Amniotic epithelial cell (primary cell): ENCODE results near the gene ACP5.

Source experiments
- DNase-seq: peaks from one replicate; pipeline ENCODE4 v3.0.0-alpha.2; 2010; ENCODE audit warnings: low read depth

Gene ACP5

GRCh38 chr19:11547929-11548700, 29.3 kb downstream of the ACP5 start:
- DNase-seq = no peak

GRCh38 chr19:11541238-11541637, 36.2 kb downstream of the ACP5 start:
- DNase-seq = no peak

- DNase-seq = no peak
Observed at GRCh38 chr19:11540645-11541044, 36.8 kb downstream of the ACP5 start.

- no peak for DNase-seq
Observed at GRCh38 chr19:11539495-11540365, 37.7 kb downstream of the ACP5 start.

GRCh38 chr19:11538232-11539036, 39.0 kb downstream of the ACP5 start, which contains the start of gene CNN1:
Gene CNN1, plus strand, starts transcription at chr19:11538851. Its CDS starts 77 bp downstream, at chr19:11538928.
- peak; percentile 67 for DNase-seq

- DNase-seq = peak; percentile 74
Observed at GRCh38 chr19:11535792-11536595, 41.5 kb downstream of the ACP5 start.

GRCh38 chr19:11534948-11535347, 42.5 kb downstream of the ACP5 start:
- no peak for DNase-seq

- DNase-seq = no peak
Observed at GRCh38 chr19:11534538-11534937, 42.9 kb downstream of the ACP5 start.

- DNase-seq = peak; percentile 92
Observed at GRCh38 chr19:11530432-11530831, 47.0 kb downstream of the ACP5 start.

GRCh38 chr19:11528551-11529341, 48.7 kb downstream of the ACP5 start, which contains the start of gene ECSIT:
Gene ECSIT, minus strand, starts transcription at chr19:11529134. Its CDS starts 9,964 bp downstream, at chr19:11519170.
- DNase-seq = peak; percentile 99
